ENCODE results near the gene MEPCE.
"Not testable (repeated sequence)": the region's sequence is repeated elsewhere in the genome, so short reads cannot be mapped to it uniquely, and the experiment has no call there.

MEPCE gene

GRCh38 chr7:100434297-100435144 lies 4.9 kb downstream of the MEPCE start:
- no peak for DNase-seq (ENCODE audit: low spot score)

- no peak for DNase-seq (ENCODE audit: low spot score)
These were observed 6.0 kb downstream of the MEPCE start for GRCh38 chr7:100435401-100436304.

GRCh38 chr7:100437150-100438100 lies 7.8 kb downstream of the MEPCE start:
- no peak for DNase-seq (ENCODE audit: low spot score)

- DNase-seq (ENCODE audit: low spot score): no peak
These were observed 8.5 kb downstream of the MEPCE start for GRCh38 chr7:100438172-100438571.

- DNase-seq (ENCODE audit: low spot score): not testable (repeated sequence)
These were observed 9.1 kb downstream of the MEPCE start for GRCh38 chr7:100438731-100439130.

- not testable (repeated sequence) for DNase-seq (ENCODE audit: low spot score)
These were observed 9.6 kb downstream of the MEPCE start for GRCh38 chr7:100439244-100439643.

GRCh38 chr7:100441641-100442535 lies 12.3 kb downstream of the MEPCE start:
- no peak for DNase-seq (ENCODE audit: low spot score)

- no peak for DNase-seq (ENCODE audit: low spot score)
These were observed 13.6 kb downstream of the MEPCE start for GRCh38 chr7:100443096-100443840.

GRCh38 chr7:100444311-100445278 lies 15.0 kb downstream of the MEPCE start:
- no peak for DNase-seq (ENCODE audit: low spot score)

- DNase-seq (ENCODE audit: low spot score): no peak
These were observed 16.4 kb downstream of the MEPCE start for GRCh38 chr7:100446040-100446439.

- DNase-seq (ENCODE audit: low spot score): not testable (repeated sequence)
These were observed 17.7 kb downstream of the MEPCE start for GRCh38 chr7:100447363-100447762.

GRCh38 chr7:100449190-100449795 lies 19.7 kb downstream of the MEPCE start:
- DNase-seq (ENCODE audit: low spot score): no peak

GRCh38 chr7:100452513-100452912 lies 22.9 kb downstream of the MEPCE start:
- DNase-seq (ENCODE audit: low spot score): no peak

GRCh38 chr7:100453854-100454253 lies 24.2 kb downstream of the MEPCE start:
- not testable (repeated sequence) for DNase-seq (ENCODE audit: low spot score)

- DNase-seq (ENCODE audit: low spot score): no peak
These were observed 25.6 kb downstream of the MEPCE start for GRCh38 chr7:100455206-100455605.

GRCh38 chr7:100456562-100456961 lies 26.9 kb downstream of the MEPCE start:
- DNase-seq (ENCODE audit: low spot score): no peak

GRCh38 chr7:100457033-100457432 lies 27.4 kb downstream of the MEPCE start:
- DNase-seq (ENCODE audit: low spot score): no peak

GRCh38 chr7:100464210-100464660 lies 34.6 kb downstream of the MEPCE start, which contains the start of gene SPACDR:
Gene SPACDR (minus strand): TSS chr7:100464260. CDS start chr7:100464025, 235 bp downstream.
- no peak for DNase-seq (ENCODE audit: low spot score)

Data from SK-N-DZ (cell line).